Stimulated activated naive CD4-positive, alpha-beta T cell (primary cell): Measurements from ENCODE around the gene TNK2.
A peak's percentile ranks its signal among the peaks of the same experiment; 100 is the strongest.
"Not testable (repeated sequence)": the region's sequence is repeated elsewhere in the genome, so short reads cannot be mapped to it uniquely, and the experiment has no call there.

Experiments
- DNase-seq, 6 experiments: peaks; one replicate each; lab custom pipeline; 2025; lab: John Stamatoyannopoulos, UW

Gene TNK2

DNA sequence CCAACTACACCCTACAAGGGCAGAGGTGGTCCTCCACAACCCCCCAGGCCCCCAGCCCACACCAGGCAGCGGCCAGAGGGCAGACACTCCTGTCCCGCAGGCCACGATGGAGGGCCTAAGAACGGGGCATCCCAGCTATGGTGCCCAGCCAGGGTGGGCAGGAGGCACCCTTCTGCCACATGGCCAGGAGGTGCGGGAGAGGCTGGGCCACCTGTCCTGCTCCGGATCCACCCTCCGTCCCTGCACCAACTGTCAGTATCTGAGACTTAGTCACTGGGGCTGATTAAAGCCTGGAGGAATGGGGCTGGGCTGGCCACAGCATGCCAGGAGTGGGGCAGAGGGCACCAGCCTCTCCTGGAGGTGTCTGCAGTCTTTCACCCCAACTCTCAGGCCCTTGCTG is 37.9 kb downstream of the TNK2 start:
- no peak for DNase-seq

DNA sequence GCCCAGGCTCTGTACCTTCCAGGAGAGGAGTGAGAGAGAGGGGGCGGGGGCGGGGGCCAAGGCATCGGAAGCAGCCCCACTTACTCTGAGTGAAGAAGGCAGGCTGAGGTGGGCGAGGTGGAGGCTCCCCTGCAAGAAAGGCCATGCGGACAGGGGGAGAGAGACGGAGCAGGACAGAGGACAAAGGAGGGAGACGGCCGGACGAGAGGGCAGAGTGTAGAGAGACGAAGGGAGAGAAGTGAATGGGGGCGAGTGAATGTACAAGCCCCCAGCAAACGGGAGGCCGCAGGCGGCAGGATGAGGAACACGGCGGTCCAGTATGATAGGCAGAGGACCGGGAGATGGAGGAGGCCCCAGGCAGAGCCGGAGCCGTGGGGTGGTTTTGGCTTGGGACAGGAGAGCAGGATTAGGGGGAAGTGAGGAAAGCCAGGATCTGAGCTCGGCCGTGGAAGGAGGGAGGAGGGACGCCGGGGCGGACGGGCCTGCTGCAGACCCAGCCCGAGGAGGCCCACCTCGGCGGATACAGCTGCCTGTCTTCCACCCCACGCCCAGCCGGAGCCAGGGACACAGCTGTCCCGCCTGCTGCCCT is 38.8 kb downstream of the TNK2 start:
- DNase-seq: no peak

DNA sequence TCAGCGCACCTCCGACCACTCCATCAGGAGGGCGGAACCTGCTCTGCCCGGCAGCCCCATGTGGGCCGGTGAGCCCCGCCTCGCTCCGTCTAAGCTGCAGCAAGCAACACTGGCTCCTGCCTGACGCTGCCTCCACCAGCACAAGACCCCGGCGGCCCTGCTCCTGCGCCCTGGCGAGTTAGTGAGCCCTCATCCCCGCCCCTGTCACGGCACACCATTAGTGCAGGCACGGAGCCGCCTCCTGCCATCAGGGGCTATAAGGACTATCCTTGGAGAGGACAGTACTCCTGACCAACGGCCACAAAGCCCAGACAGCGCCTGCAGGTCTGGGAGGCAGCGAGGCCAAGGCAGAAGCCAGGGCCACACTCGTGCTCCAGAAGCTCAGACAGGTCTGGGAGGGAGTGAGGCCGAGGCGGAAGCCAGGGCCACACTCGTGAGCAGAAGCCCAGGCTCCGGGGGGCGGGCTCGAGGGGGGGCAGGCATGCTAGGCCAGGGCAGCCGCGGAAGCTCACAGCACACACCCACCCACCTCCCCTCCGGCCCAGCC is 39.4 kb downstream of the TNK2 start:
- DNase-seq: no peak

DNA sequence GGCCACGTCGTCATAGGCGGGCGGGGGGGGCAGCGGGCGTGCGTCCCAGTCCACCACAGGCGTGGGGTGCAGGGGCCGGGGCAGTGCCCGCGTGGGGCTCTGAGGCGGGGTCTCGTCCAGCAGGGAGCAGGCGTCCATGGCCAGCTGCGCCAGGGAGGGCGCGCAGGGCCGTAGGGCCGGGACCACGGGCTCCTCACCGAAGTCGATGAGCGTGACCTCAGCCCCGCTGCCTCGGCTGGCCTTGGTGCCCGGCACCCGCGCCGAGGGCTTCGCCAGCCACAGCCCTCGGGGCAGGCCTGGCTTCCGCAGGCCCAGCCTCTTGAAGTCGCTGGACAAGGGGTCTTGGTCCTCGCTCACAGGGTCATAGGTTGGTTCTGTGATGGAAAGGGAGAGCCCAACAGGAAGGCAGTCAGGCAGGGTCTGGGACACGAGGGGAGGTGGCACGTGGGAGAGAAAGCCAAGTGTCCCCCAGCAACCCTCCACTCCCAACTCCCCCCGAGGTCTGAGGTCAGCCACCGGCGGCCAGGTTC is 40.0 kb downstream of the TNK2 start:
- no peak for DNase-seq

DNA sequence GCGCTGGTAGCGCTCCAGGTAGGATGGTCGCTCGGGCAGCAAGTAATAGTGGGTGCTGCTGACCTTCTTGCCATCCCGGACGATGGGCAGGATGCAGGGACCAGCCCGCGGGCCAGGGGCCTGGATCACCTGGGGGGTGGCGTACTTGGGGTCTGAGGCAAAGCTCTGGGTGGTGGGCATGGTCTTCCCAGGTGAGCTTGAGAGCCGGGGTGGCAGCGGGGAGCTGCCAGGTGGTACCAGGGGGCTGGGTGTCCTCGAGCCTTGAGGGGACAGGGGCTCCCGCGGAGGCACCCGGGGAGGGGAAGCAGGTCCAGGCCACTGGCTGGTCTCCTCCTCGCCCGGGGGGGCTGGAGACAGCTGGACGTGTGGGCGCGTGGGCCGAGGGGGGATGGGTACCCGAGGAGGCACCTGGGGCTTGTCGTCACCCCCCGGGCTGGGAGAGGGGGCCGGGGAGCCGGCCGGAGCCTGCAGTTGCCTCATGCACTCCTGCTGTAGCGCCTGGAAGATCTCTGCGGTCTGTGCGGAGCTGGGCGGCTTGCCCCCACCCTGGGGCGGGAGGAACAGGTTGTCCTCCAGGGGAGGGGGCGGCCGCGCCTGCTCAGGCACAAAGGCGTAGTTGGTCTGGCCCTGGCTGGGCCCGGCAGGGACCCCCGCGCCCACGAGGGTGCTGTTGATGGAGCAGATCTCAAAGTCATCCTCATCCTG is 40.6 kb downstream of the TNK2 start:
- DNase-seq: no peak

DNA sequence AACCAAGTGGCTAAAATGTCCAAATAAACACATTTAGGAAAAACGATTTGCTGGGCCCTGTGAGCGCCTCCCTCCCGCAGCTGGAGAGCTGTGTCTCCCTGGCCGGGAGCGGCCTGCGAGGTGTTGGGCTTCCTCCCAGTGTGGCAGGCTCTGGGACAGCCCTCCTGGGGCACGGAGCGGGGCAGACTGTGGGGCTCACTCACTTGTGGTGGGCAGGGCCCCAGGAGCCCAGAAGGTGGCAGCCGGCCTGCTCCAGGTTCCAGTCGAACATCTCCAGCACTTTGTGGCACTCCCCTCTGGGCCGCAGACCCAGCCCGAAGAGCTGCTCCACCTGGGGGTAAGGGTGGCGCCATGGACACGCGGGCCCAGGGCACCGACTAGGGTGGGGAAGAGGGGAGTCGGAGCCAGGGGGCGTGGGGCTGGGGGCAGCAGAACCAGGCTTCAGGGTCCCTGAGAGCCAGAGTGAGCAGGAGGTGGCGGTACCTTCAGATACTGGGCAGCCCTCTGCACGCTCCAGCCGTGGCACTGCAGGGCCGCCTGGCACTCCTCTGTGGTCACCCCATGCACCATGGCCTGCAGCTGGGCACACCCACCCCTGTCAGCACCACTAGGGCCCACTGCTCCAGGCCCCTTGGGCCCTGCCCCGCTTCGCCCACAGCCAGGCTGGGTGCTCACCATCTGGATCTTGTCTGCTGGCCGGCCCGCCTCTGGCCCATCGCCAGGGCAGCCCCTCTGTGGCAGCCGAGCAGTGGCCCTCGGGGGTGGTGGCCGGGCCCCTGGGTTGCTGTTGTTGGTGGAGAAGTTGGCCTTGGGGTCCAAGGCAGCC is 41.5 kb downstream of the TNK2 start:
- DNase-seq: no peak

DNA sequence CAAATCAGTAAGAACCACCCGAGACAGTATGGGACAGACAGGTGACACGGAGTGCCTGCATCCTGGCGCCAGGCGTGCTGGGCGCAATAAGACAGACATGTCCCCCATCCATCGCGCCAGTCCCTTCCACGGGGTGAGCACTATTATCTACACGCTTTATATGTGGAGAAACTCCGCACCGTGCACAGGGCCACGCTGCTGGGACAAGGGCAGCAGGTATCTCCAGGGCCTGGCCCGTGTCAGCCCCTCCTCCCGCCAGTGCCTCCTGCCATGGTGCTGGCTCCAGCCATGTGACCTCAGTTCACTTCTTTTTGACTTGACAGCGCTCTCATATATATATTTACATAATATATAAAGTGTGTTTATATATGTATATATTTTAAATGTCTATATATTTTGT is 42.6 kb downstream of the TNK2 start:
- DNase-seq: no peak

DNA sequence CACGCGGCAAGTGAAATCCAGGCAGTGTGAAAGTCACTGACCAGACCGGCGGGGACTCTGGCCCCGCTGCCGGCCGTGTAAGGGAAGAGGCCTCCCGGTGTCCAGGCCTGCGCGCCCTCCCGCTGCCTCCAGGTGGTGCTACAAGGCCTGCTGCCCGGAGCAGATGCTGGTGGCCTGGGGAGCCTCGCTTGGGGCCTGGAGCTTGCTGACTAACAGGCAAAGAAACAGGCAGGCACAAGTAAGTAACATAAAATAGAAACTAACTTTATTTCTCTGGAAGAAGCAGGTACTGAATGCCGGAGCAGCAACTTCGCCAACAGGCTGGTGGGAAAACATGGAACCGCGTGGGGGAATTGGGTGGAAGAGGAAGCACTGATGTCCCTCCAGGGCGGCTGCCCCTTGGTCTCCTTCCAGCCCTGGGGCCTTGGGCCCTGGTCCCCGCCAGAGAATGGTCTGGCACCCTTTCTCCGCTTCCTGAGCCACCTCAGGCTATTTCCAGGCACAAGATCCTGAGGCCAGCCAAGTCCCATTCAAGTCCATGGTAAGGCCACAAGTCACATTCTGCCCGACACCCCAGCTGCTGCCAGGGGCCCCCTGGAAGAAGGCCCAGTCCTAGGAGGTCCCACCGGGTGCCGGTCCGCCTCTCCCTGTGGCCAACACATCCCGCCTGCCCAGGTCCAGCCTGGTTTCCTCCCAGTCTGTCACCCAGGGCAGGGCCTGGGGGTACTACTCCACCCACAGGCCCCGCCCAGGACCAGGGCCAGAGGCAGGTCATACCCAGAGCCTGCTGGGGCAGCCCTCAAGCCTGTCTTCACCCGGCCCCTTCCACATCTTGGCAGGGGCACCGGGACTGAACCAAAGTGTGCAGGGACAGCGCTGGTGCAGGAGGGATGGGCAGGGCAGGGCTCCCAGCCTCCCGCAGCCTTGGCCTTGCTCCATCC is 45.0 kb downstream of the TNK2 start:
- DNase-seq: peak in 5 of 6 experiments; percentile 35 to 48 (median 45)

DNA sequence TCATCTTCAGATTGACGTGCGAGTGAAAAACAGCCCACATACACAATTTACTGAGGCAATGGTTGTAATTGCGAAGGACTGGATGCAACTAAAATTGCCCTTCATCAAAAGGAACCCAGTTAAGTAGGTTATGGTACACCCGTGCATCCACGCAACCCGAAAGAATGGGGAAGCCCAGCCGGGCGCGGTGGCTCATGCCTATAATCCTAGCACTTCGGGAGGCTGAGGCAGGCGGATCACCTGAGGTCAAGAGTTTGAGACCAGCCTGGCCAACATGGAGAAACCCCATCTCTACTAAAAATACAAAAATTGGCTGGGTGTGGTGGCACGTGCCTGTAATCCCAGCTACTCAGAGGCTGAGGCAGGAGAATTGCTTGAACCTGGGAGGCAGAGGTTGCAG is 46.0 kb downstream of the TNK2 start:
- not testable (repeated sequence) for DNase-seq

DNA sequence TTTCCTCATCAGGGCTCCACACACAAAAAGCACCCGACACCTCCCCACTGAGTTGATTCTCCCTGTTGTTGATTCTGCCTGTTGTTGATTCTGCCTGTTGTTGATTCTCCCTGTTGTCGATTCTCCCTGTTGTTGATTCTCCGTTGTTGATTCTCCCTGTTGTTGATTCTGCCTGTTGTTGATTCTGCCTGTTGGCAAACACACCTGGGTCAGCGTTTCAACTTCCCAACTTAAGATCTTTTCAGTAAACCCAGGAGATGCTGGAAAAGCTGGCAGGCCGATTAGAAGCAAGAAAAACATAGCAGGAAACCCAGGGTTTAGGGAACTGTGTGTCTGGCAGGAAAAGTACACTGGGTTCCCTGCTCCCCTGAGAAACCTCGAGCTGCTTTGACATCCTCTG is 47.9 kb downstream of the TNK2 start:
- no peak for DNase-seq

DNA sequence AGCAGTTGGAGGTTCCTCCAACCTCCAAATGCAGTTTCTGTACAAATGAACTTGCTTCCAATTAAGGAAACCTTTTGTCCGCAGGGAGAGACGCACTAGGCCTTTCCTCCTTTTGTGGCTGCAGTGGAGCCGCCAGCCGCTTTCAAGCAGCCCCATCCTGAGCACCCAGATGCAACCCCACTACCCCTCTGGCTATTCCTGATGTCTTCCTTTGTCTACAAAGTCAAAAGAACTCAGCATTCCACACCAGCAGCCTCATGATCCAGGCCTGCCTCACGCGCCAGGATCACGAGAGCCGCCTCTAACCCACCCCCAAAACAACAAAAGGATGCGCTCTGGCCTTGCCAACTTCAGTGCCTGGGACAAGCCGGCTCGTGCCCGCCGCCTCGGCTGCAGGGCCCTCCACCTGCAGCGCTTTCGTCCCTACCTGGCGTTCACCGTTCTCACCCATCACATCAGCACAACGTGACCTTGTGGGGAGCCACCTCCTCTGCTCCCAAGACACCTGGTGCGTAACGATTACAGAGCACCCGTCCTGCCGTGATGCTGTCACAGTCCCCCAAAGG is 48.4 kb downstream of the TNK2 start:
- DNase-seq: no peak

DNA sequence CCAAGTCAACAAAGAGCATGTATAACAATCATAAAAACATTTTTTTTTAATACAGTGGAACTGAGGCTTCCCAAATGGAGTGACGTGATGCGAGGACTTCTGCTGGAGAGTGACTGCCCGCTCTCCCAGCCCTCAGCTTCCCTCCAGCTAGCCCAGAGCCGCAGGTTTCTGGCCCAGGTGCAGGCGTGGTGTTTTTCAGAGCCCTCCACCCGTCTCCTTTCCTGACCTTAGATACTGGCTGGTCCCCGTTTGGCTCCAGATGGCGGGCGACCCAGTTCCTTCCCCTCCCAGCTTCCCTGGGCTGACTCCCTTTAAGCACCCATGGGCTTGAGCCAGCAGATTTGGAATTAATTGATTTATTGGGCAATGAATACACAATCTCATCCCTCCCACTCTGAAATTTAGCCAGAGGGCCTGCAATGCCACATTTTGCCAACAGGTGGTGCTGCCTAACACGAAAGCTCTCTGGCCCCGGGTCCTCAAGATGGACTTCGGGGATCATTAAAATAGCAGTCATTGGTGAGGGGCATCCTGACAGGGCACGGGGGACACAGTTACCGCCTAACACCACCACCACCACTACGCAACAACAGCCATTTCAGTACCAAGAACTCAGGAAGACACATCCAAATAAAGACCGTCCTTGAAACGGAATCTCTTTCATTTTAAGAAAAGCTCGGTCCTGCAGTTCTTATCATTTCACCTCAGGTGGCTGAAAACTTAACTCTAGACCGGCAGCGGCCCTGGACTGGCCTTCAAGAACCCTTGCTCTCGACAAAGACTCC is 49.1 kb downstream of the TNK2 start:
- DNase-seq: peak; percentile 17 to 76 (median 61)

DNA sequence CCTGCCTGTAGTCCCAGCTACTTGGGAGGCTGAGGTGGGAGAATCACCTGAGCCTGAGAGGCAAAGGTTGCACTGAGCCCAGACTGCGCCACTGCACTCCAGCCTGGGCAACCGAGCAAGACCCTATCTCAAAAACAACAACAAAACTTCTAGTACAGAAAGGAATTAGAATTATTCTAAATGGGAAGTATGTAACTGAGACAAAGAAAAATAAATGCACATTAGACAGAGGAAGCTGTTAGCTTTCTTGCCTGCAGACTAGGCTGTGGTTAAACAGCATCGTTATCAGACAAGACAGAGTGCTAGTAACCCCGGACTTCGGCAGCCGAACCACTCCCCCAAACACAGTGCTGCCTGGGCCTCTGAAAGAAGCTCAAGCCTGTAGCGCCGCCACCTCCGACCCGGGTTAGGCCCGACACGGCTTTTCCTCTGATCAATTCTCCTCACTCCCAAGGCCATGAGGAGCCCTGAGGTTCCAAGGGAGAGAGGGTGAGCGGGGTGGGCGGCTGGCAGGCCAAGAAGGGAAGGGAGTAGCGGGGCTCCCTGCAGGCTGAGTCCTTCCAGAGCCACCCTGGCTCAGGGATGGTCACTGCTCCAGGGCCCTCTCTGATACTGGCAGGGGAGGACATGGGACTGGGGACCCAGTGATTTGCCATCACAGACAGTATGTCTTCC is 51.8 kb downstream of the TNK2 start:
- no peak for DNase-seq

DNA sequence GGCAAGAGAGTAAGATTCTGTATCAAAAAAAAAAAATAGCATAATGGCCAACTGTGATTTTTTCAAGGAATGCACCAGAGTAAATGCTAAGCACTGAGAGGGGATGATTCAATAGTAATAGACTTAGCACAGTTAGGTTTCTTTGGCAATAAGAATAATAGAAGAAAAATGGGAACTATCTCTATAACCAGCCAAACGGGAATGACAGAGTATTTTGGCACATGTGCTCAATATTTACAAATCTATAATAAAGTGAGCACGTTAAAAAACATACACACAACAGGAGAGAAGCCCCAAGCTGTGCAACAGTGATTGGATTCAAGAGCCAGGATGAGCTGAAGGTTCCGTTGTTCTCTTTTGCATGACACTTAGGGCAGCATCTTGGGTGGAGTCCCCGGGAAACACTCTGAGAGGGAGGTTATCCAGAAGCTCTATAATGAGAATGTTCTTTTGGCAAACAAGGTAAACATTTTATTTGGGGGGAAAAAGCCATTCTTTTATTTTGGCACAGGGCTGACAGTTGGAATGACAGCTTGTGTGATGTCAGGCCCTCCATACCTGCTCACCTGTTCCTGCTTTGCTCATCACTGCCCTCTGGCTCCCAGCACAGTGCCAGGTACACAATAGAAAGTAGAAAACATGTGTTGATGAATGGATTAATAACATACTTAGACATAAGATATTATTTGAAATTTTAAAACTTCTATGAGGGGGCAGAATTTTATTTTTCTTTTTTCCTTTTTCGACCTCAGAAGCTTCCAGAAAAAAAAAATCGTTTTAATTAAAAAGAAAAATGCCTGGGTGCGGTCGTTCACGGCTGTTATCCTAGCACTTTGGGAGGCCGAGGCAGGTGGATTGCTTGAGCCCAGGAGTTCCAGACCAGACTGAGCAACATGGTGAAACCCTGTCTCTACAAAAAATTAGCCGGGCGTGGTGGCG is 52.6 kb downstream of the TNK2 start:
- no peak for DNase-seq

DNA sequence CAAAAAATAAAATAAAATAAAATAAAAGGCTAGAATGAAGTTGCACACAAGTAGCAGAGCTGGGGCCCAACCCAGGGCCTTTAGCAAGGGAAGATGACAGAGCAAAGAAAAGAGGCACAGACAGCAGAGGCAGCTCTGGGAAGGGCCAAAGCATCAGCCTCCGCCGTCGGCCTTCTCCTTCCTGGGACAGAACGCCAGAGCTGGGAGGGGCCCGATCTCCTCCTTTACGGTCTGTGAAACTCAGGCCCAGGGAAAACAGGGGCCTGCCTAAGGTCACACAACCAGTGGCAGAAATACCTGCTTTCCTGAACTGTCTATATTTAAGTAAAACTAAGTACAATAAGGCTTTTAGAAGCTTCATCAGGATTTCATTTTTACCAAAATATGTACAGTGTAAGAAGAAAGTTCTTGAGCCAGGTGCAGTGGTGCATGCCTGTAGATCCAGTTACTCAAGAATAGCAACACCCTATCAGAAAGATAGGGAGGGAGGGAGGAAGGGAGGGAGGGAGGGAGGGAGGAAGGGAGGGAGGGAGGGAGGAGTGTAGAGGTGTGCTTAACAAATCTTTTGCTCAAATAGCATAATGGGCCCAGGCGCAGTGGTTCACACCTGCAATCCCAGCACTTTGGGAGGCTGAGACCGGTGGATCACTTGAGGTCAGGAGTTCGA is 53.6 kb downstream of the TNK2 start:
- no peak for DNase-seq

DNA sequence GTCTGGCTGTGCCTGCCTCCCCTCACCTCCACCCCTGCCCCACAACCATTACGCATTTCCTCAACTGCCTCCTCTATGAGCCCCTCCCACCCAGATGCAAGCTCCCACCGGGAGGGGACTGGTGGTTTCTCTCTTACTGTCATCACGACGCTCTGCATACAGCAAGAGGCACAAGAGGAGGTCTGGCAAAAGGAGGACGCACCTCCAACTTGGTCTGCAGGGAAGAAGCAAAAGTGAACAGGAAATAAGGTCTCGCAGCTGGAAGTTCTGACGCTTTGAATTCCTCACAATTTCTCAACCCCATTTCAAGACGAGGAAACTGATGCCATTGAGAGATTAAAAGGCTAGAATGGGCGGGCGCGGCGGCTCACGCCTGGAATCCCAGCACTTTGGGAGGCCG is 54.4 kb downstream of the TNK2 start:
- DNase-seq: no peak

DNA sequence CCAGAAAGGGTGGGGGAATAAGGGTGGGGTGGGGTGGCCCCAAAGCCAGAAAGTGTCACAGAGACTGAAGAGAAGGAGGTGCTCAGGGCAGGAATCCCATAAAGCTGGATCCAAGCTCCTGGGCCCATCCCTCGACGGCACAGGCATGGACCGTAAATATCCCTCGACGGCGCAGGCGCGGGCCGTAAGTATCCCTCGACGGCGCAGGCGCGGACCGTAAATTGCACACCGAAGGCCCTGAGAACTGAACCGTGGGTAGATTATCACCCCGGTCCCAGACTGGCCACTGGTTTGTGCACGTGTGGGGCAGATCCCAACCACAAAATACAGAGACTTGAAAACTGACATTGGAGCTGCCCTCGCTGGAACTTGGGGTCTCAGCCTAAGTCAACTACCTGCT is 55.3 kb downstream of the TNK2 start:
- DNase-seq: no peak
